ENCODE results near the gene TLX2. TPM values are rescaled to one million over a fixed set of nuclear protein-coding genes. Genes with fewer than 3 reads are reported as not detected.
A peak's percentile ranks its signal among the peaks of the same experiment; 100 is the strongest.
"Not testable (repeated sequence)": the region's sequence is repeated elsewhere in the genome, so short reads cannot be mapped to it uniquely, and the experiment has no call there.

Gene TLX2
- under 1 TPM; 0.18 to 0.21 TPM for total RNA-seq

DNA sequence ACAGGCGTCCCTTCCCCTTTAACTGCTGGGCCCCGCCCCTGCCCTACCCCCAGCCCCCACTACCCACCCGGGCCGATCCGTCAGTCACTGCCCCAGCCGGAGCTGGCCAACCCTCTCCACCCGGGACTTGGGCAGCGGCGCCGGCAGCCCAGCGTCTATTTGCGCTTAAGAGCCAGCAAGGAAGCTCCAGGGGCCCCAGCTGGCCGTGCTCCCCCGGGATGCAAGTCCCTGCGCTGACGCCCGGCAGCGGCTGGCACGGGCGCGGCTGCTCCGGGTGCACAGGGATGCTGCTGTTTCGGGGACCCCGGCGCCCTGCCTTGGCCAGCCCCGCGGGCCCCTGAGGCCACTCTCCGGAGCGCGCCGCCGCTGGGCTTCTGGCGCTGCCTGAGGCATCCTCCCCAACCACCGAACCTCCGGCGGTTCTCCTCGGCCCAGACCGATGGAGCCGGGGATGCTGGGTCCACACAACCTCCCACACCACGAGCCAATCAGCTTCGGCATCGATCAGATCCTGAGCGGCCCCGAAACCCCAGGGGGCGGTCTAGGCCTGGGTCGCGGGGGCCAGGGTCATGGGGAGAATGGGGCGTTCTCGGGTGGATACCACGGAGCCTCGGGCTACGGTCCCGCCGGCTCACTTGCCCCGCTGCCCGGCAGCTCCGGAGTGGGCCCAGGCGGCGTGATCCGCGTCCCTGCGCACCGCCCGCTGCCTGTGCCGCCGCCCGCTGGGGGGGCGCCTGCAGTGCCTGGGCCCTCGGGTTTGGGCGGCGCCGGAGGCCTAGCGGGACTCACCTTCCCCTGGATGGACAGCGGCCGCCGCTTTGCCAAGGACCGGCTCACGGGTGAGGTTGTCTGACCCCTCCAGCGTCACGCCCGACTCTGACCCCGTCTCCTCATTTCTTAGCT is at the start of gene TLX2:
Gene TLX2, plus strand, starts transcription at position 83 of the 903 bp plus-strand sequence. Its CDS starts 357 bp downstream, at position 440.
- ATAC-seq (peak; percentile 20), DNase-seq (peak; percentile 43)
- Mint-ChIP-seq H3K4me1 (peaks cover 17% of the 10 kb centered on the region), H3K27ac (no peak within 1 kb of the TSS), H3K9me3 (ENCODE audit: low read depth) (no peaks in the 10 kb centered on the region), H3K27me3 (peaks cover 64% of the 10 kb centered on the region), H3K4me3 (peak within 1 kb of the TSS; percentile 57), H3K36me3 (ENCODE audit: low read depth) (peaks cover 8% of the 10 kb centered on the region)
- intact Hi-C loops (cut with DNase I, micrococcal nuclease): loop anchor here in 1 of 2 experiments (1.0 to 2.0 kb wide), 2 partner anchors 15 to 40 kb away; partner anchors contain the start of genes DOK1 and LBX2
- ChIA-PET POLR2A (interaction anchor here (1.3 kb wide), 1 partner anchor 56 kb away, joined by 4 read pairs; the partner anchor contains the start of gene WBP1), CTCF (interaction anchor here (0.9 to 1.3 kb wide), 4 partner anchors 11 to 75 kb away, joined by 3 read pairs; no protein-coding TSS in a partner anchor)

DNA sequence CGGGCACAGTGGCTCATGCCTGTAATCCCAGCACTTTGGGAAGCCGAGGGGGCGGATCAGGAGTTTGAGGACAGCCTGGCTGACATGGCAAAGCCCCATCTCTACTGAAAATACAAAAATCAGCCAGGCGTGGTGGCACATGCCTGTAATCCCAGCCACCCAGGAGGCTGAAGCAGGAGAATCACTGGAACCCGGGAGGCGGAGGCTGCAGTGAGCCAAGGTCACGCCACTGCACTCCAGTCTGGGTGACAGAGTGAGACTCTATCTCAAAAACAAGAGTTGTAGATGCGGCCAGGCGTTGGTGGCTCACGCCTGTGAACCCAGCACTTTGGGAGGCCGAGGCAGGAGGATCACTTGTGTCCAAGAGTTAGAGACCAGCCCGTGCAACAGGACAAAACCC is 43.5 kb upstream of the TLX2 start:
- ChIA-PET POLR2A (interaction anchor here (0.8 to 1.3 kb wide), 3 partner anchors 11 to 16 kb away, joined by 3 read pairs; partner anchors contain the start of genes INO80B and WBP1), CTCF (interaction anchor here (1.0 to 5.3 kb wide), 4 partner anchors 12 to 116 kb away, joined by 3 to 44 read pairs (median 21); partner anchors contain the start of genes AUP1, CCDC142, INO80B and TTC31)
- H3K27me3 Mint-ChIP-seq; ATAC-seq; DNase-seq; H3K9me3 Mint-ChIP-seq (ENCODE audit: low read depth); intact Hi-C loops (cut with DNase I, micrococcal nuclease): not testable (repeated sequence)
- peak overlapping the region; percentile 28 for H3K4me3 Mint-ChIP-seq
- H3K4me1 Mint-ChIP-seq: peaks cover 24% of the 10 kb centered on the region
- peaks cover 18% of the 10 kb centered on the region for H3K36me3 Mint-ChIP-seq (ENCODE audit: low read depth)
- H3K27ac Mint-ChIP-seq: peak overlapping the region; percentile 86

DNA sequence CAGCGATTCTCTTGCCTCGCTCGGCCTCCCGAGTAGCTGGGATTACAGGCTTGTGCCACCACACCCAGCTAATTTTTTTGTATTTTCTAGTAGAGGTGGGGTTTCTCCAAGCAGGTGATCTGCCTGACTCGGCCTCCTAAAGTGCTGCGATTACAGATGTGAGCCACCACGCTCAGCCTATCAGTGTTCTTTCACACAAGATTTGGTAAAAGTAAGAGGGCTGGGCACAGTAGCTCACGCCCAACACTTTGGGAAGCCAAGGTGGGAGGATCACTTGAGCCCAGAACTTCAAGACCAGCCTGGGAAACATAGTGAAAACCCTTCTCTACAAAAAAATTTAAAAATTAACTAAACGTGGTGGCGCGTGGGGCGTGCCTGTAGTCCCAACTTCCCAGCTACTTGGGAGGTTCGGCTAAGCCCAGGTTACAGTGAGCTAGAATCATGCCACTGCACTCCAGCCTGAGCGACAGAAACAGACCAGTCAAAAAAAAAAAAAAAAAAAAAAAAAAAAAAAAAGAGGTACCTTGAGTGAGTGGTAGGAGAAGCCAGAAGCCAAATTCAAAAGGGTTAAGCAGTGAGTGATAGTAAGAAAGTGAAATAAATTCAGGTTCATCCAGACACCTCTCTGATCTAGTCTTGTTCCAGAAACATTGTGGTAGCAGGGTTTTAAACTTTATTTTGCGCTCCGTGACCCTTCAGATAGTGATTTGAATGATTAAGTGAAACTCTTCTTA is 42.8 kb upstream of the TLX2 start:
- Mint-ChIP-seq H3K4me3 (peak overlapping the region; percentile 98), H3K9me3 (ENCODE audit: low read depth) (no peaks in the 10 kb centered on the region), H3K27ac (peak overlapping the region; percentile 93), H3K27me3 (no peaks in the 10 kb centered on the region), H3K36me3 (ENCODE audit: low read depth) (peaks cover 18% of the 10 kb centered on the region), H3K4me1 (peaks cover 21% of the 10 kb centered on the region)
- POLR2A ChIA-PET: interaction anchor here (0.6 to 1.4 kb wide), 5 partner anchors 10 to 105 kb away, joined by 3 to 6 read pairs (median 3); partner anchors contain the start of genes INO80B and WBP1
- intact Hi-C loops (cut with DNase I, micrococcal nuclease): loop anchor here (1.0 to 2.0 kb wide), 9 partner anchors 11 to 735 kb away; partner anchors contain the start of genes AUP1 (in 2 of the 2), HTRA2 (in 2 of the 2), WBP1 (in 2 of the 2) and C2orf81 (in 1 of the 2)
- CTCF ChIA-PET: interaction anchor here (0.6 to 5.3 kb wide), 5 partner anchors 10 to 115 kb away, joined by 3 to 44 read pairs (median 3); partner anchors contain the start of genes AUP1, CCDC142, INO80B and TTC31
- ATAC-seq (peak; percentile 8), DNase-seq (no peak)

DNA sequence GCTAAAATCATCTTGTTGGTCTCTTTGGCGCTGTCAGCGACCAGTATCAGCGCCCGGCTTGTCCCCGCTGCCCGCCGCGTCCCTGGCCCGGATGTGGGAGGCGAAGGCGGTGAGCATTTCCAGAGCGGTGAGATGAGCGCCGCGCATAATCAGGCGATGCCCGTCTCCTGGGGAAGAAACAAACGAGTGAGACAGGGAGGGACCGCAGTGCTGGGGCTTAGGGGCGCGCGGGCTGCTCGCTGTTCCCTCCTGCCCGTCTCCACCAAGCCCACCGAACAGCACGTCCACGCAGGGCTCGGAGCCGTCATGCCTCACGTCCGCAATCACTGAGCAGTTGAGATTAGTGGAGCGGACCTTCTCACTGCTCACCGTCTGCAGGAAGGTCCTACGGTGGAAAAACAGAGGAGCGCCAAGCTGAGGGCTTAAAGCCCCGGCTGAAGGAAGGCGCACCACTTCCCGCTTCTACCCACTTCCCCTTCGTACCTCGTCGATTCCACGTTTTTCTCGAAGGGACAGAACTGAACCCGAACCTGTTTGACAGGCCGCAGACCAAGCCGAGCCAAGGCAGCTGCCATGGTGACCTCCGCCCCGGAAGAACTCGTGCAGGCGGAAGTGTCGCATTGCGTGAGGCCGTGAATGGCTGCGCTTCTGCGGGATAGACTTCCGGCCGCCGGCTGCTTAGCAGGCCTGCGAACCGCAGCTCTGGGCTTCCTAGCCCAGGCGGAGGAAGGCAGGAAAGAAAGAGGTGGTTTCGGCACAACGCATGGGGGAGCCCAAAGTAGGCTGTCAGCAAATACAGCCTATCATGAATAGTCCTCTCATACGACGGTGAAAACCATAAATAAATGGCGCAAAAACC is 41.9 kb upstream of the TLX2 start, which contains the start of gene MRPL53:
Gene MRPL53, minus strand, starts transcription at position 595 of the 859 bp plus-strand sequence. Its CDS starts 20 bp downstream, at position 575.
- Mint-ChIP-seq H3K27ac (peak within 1 kb of the TSS; percentile 93), H3K9me3 (ENCODE audit: low read depth) (no peaks in the 10 kb centered on the region), H3K4me3 (peak within 1 kb of the TSS; percentile 98), H3K27me3 (no peaks in the 10 kb centered on the region), H3K36me3 (ENCODE audit: low read depth) (peaks cover 20% of the 10 kb centered on the region), H3K4me1 (peaks cover 21% of the 10 kb centered on the region)
- ChIA-PET POLR2A (interaction anchor here (0.6 to 1.4 kb wide), 4 partner anchors 9 to 428 kb away, joined by 3 to 8 read pairs (median 6); partner anchors contain the start of genes CCDC142 and WBP1), CTCF (interaction anchor here (0.6 to 5.3 kb wide), 5 partner anchors 10 to 59 kb away, joined by 3 to 44 read pairs (median 4); partner anchors contain the start of genes CCDC142, DQX1, INO80B and TTC31)
- ATAC-seq (peak; percentile 92), DNase-seq (peak; percentile 97)
- intact Hi-C loops (cut with DNase I, micrococcal nuclease): loop anchor here (1.0 to 2.0 kb wide), 9 partner anchors 10 to 736 kb away; partner anchors contain the start of genes AUP1 (in 2 of the 2), HTRA2 (in 2 of the 2), WBP1 (in 2 of the 2) and C2orf81 (in 1 of the 2)

DNA sequence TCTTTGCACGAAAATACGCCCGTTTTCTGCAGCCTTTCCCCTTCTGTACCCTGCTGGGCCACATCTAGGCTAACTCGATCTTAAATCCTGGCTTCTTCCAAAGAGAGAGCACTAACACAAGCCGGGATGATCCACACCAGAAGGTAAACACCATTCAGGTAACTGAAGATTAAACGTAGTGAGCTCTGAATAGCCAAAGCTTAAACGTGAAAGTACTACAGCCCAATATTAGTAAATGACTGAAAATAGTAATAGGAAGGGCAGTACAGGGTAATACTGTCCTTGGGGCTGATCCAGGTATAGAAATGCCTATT is 41.3 kb upstream of the TLX2 start:
- ChIA-PET CTCF (interaction anchor here (0.6 to 5.3 kb wide), 5 partner anchors 9 to 59 kb away, joined by 3 to 44 read pairs (median 4); partner anchors contain the start of genes CCDC142, DQX1, INO80B and TTC31), POLR2A (interaction anchor here (1.3 to 1.4 kb wide), 2 partner anchors 9 to 15 kb away, joined by 6 read pairs; partner anchors contain the start of genes CCDC142 and WBP1)
- ATAC-seq (no peak), DNase-seq (no peak)
- Mint-ChIP-seq H3K27me3 (no peaks in the 10 kb centered on the region), H3K27ac (peak overlapping the region; percentile 93), H3K4me3 (peak overlapping the region; percentile 98), H3K4me1 (peaks cover 21% of the 10 kb centered on the region), H3K36me3 (ENCODE audit: low read depth) (peaks cover 24% of the 10 kb centered on the region), H3K9me3 (ENCODE audit: low read depth) (no peaks in the 10 kb centered on the region)
- intact Hi-C loops (cut with DNase I, micrococcal nuclease): loop anchor here (1.0 to 2.0 kb wide), 10 partner anchors 8 to 736 kb away; partner anchors contain the start of genes AUP1 (in 2 of the 2), HTRA2 (in 2 of the 2), WBP1 (in 2 of the 2) and C2orf81 (in 1 of the 2)

DNA sequence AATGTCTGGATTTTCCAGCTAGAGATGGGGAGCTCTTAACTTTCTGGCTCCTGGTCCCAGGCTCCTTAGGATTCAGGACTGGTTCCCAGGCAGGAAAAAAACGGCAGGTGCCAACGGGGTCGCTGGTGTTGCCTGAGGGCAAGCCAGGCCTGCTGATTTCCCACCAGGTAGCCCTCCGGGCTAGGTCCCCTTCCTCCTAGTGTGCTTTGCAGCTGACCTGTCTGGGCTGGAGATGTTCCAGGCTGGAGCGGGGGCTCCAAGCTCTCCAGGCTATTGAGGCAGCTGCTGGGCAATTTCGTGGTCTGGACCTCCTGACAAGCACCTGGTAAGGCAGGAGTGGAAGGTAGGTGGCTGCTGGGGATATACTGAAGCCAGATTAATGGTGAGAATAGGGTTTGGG is 39.8 kb upstream of the TLX2 start:
- ChIA-PET CTCF (interaction anchor here (0.7 to 5.3 kb wide), 5 partner anchors 8 to 1713 kb away, joined by 3 to 44 read pairs (median 4); partner anchors contain the start of genes CCDC142, INO80B, TTC31 and WBP1), POLR2A (interaction anchor here (0.6 kb wide), 1 partner anchor 22 kb away, joined by 8 read pairs; no protein-coding TSS in a partner anchor)
- no peak for DNase-seq
- Mint-ChIP-seq H3K27ac (peak overlapping the region; percentile 19), H3K36me3 (ENCODE audit: low read depth) (peaks cover 27% of the 10 kb centered on the region), H3K9me3 (ENCODE audit: low read depth) (no peaks in the 10 kb centered on the region), H3K27me3 (no peaks in the 10 kb centered on the region), H3K4me1 (peaks cover 21% of the 10 kb centered on the region), H3K4me3 (no peak overlapping the region)
- intact Hi-C loops (cut with DNase I, micrococcal nuclease): no loop called here
- no peak for ATAC-seq

DNA sequence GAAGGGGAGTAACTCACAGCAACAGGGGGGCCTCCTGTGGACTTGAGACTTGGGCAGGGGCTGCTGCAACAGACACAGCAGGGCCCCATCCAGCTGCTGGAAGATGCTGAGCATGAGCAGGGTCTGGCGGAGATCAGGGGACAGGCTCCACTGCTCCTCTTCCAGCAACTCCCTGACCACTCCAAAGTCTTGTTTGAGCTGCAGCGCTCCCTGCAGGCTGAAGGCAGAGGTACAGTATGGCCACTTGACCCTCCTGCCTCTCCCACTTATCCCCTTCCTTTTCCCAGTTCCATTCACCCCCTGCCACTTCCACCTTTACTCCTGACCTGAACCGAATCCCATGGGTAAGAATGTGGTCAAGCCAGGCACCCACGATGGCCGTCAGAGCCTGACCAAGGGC is 39.4 kb upstream of the TLX2 start:
- no peaks in the 10 kb centered on the region for H3K27me3 Mint-ChIP-seq
- H3K9me3 Mint-ChIP-seq (ENCODE audit: low read depth): no peaks in the 10 kb centered on the region
- H3K4me1 Mint-ChIP-seq: peaks cover 22% of the 10 kb centered on the region
- no peak overlapping the region for H3K4me3 Mint-ChIP-seq
- peaks cover 27% of the 10 kb centered on the region for H3K36me3 Mint-ChIP-seq (ENCODE audit: low read depth)
- DNase-seq (peak; percentile 28), ATAC-seq (no peak)
- no peak overlapping the region for H3K27ac Mint-ChIP-seq
- ChIA-PET POLR2A (interaction anchor here (0.6 kb wide), 1 partner anchor 23 kb away, joined by 8 read pairs; no protein-coding TSS in a partner anchor), CTCF (interaction anchor here (0.7 to 5.3 kb wide), 6 partner anchors 7 to 86 kb away, joined by 3 to 44 read pairs (median 5); partner anchors contain the start of genes CCDC142, INO80B, TTC31 and WBP1)
- intact Hi-C loops (cut with DNase I, micrococcal nuclease): no loop called here

DNA sequence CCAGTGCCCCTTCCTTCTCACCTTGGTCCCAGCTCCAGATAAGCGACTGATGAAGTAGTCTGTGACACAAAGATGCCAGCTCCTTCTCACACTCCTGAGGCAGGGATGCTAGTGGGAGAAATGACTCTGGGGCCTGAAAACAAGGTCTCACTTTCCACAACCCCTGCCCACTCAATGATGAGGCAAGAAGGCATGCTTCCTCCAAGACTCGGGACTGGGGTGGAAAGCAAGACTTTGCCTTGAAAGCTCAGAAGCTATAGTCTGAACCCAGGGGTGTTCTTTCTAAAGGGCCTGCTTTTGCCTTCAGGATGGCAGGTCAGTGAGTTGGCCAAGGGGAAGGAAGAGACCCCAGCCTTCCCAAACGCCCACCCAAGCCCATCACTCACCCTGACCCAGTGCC is 32.8 kb upstream of the TLX2 start:
- Mint-ChIP-seq H3K9me3 (ENCODE audit: low read depth) (no peaks in the 10 kb centered on the region), H3K36me3 (ENCODE audit: low read depth) (peaks cover 19% of the 10 kb centered on the region), H3K4me1 (peaks cover 31% of the 10 kb centered on the region), H3K4me3 (peak overlapping the region; percentile 90), H3K27me3 (no peaks in the 10 kb centered on the region), H3K27ac (no peak overlapping the region)
- POLR2A ChIA-PET: interaction anchor here (0.5 to 3.2 kb wide), 5 partner anchors 9 to 100 kb away, joined by 3 to 18 read pairs (median 6); partner anchors contain the start of genes INO80B, MRPL53 and WBP1
- DNase-seq: no peak
- intact Hi-C loops (cut with DNase I, micrococcal nuclease): no loop called here
- ATAC-seq: no peak
- CTCF ChIA-PET: interaction anchor here (0.7 to 5.2 kb wide), 14 partner anchors 8 to 657 kb away, joined by 3 to 62 read pairs (median 3); partner anchors contain the start of genes AUP1, HTRA2, INO80B and LBX2

Data from activated CD4-positive, alpha-beta T cell treated with anti-CD3 and anti-CD28 coated beads for 36 hours (primary cell).